GM19239 (cell line): ENCODE results near the gene NEBL.
"Not testable (repeated sequence)": the region's sequence is repeated elsewhere in the genome, so short reads cannot be mapped to it uniquely, and the experiment has no call there.

ENCODE experiments used
- DNase-seq: peaks from one replicate; pipeline ENCODE4 v3.0.0; 2011; ENCODE audit warnings: low spot score; ENCODE audit not compliant: insufficient read length
- FAIRE-seq: peaks from 2 replicates; lab custom pipeline; 2011; peaks lifted over from hg19 to GRCh38; lab: Jason Lieb, UNC

The NEBL gene

GRCh38 chr10:20897146-20897825, at the start of gene NEBL:
NEBL (minus strand) TSS chr10:20897311; CDS start chr10:20897205, 106 bp downstream.
- no peak for FAIRE-seq
- no peak for DNase-seq

- DNase-seq (no peak), FAIRE-seq (no peak)
These were observed 48.6 kb upstream of the NEBL start for GRCh38 chr10:20945546-20946332.

GRCh38 chr10:20944789-20945502, 47.8 kb upstream of the NEBL start:
- no peak for DNase-seq
- no peak for FAIRE-seq

- not testable (repeated sequence) for DNase-seq, FAIRE-seq
These were observed 42.3 kb upstream of the NEBL start for GRCh38 chr10:20939414-20939813.

- no peak for DNase-seq
- no peak for FAIRE-seq
These were observed 39.3 kb upstream of the NEBL start for GRCh38 chr10:20936396-20936795.

GRCh38 chr10:20935931-20936330, 38.8 kb upstream of the NEBL start:
- FAIRE-seq (no peak), DNase-seq (no peak)

GRCh38 chr10:20935301-20935700, 38.2 kb upstream of the NEBL start:
- FAIRE-seq: no peak

GRCh38 chr10:20933705-20934104, 36.6 kb upstream of the NEBL start:
- FAIRE-seq (no peak), DNase-seq (no peak)

More at GRCh38 chr10:20935301-20935700, 38.2 kb upstream of the NEBL start:
- DNase-seq: no peak

GRCh38 chr10:20932606-20933126, 35.6 kb upstream of the NEBL start:
- no peak for FAIRE-seq
- DNase-seq: no peak

GRCh38 chr10:20931156-20931795, 34.2 kb upstream of the NEBL start:
- no peak for FAIRE-seq

GRCh38 chr10:20927456-20927855, 30.3 kb upstream of the NEBL start:
- DNase-seq: no peak
- no peak for FAIRE-seq

More at GRCh38 chr10:20931156-20931795, 34.2 kb upstream of the NEBL start:
- DNase-seq: no peak

GRCh38 chr10:20922451-20922850, 25.3 kb upstream of the NEBL start:
- no peak for FAIRE-seq
- no peak for DNase-seq

GRCh38 chr10:20922033-20922432, 24.9 kb upstream of the NEBL start:
- DNase-seq (no peak), FAIRE-seq (no peak)

GRCh38 chr10:20920061-20920460, 22.9 kb upstream of the NEBL start:
- DNase-seq (no peak), FAIRE-seq (no peak)

GRCh38 chr10:20919481-20919880, 22.4 kb upstream of the NEBL start:
- no peak for FAIRE-seq

GRCh38 chr10:20916976-20917375, 19.9 kb upstream of the NEBL start:
- DNase-seq (no peak), FAIRE-seq (no peak)

More at GRCh38 chr10:20919481-20919880, 22.4 kb upstream of the NEBL start:
- DNase-seq: no peak

GRCh38 chr10:20912969-20913368, 15.9 kb upstream of the NEBL start:
- DNase-seq (no peak), FAIRE-seq (no peak)

- DNase-seq (no peak), FAIRE-seq (no peak)
These were observed 14.5 kb upstream of the NEBL start for GRCh38 chr10:20911626-20912025.

GRCh38 chr10:20909801-20910200, 12.7 kb upstream of the NEBL start:
- DNase-seq (no peak), FAIRE-seq (no peak)

GRCh38 chr10:20908391-20908790, 11.3 kb upstream of the NEBL start:
- FAIRE-seq (no peak), DNase-seq (no peak)
